ENCODE data around the gene TTC34.

- TF ChIP-seq ELK1 (IDR thresholded peaks at IDR 0.05; ENCODE audit: low read depth, low read length) (no peak), ZBTB40 (IDR thresholded peaks at IDR 0.05; ENCODE audit: borderline replicate concordance) (no peak), CHD2 (IDR thresholded peaks at IDR 0.05; ENCODE audit: borderline replicate concordance, low read depth, low read length) (no peak), CTCF (IDR thresholded peaks at IDR 0.05 in 2 of 3, conservative IDR thresholded peaks at IDR 0.05 in 1 of 3; ENCODE audit: control insufficient read depth in 2 of 3, extremely low read depth in 1 of 3, insufficient read depth in 1 of 3, low read depth in 3 of 3, low read length in 3 of 3) (no peak), CUX1 (IDR thresholded peaks at IDR 0.05; ENCODE audit: insufficient replicate concordance, low read depth, low read length) (no peak)
Observed at GRCh38 chr1:2589431-2590232, 211.9 kb downstream of the TTC34 start.

Data from GM12878 (cell line).